A673 (cell line): ENCODE results near the gene CCL1. TPM values are rescaled to one million over a fixed set of nuclear protein-coding genes. Genes with fewer than 3 reads are reported as not detected.

ENCODE experiments used
- BruUV-seq: library from RNA; stranded (reverse); fragments of 400-500 nt; replicated peaks from 2 replicates; lab custom pipeline; 2021; lab: Mats Ljungman, UMichigan
- CTCF ChIA-PET: fragments of 300-600 bp; sonication (Branson Sonifier 250); formaldehyde crosslinking; loops from one replicate; lab custom pipeline; 2022; ENCODE audit warnings: antibody characterized with exemption; lab: Charles Lee
- POLR2A ChIA-PET: fragments of 300-600 bp; sonication (Branson Sonifier 250); formaldehyde crosslinking; loops from one replicate; lab custom pipeline; 2022; ENCODE audit warnings: antibody characterized with exemption; ENCODE audit not compliant: low non-redundant PET; lab: Charles Lee
- DNase-seq: peaks from one replicate; pipeline ENCODE4 v3.0.0-alpha.2; 2015; ENCODE audit warnings: low spot score
- H3K27ac ChIP-seq: fragments of 200-600 bp; sonication (generic); 2 replicates; pipeline ENCODE4 v1.5.1; 2016; ENCODE audit warnings: mixed run types, low read depth, mild to moderate bottlenecking, mixed read lengths, antibody characterized with exemption, low read length; ENCODE audit not compliant: poor library complexity, severe bottlenecking
- H3K27me3 ChIP-seq: fragments of 200-600 bp; sonication (generic); replicated peaks from 2 replicates; pipeline ENCODE4 v1.6.1; 2017; ENCODE audit warnings: mixed run types, low read depth, mild to moderate bottlenecking, mixed read lengths, antibody characterized with exemption, low read length; ENCODE audit not compliant: insufficient read depth, poor library complexity
- H3K36me3 ChIP-seq: fragments of 200-600 bp; sonication (generic); 2 replicates; pipeline ENCODE4 v1.6.1; 2016; ENCODE audit warnings: mixed run types, mild to moderate bottlenecking, mixed read lengths, antibody characterized with exemption, low read length; ENCODE audit not compliant: insufficient read depth, poor library complexity, severe bottlenecking
- H3K4me1 ChIP-seq: fragments of 200-600 bp; sonication (generic); 2 replicates; pipeline ENCODE4 v1.6.1; 2017; ENCODE audit warnings: mixed run types, mild to moderate bottlenecking, mixed read lengths, antibody characterized with exemption, low read length; ENCODE audit not compliant: insufficient read depth, poor library complexity, severe bottlenecking
- H3K4me3 ChIP-seq: fragments of 200-600 bp; sonication (generic); 2 replicates; pipeline ENCODE4 v1.5.1; 2016; ENCODE audit warnings: low read depth, mixed run types, mild to moderate bottlenecking, mixed read lengths, low read length; ENCODE audit not compliant: poor library complexity, severe bottlenecking
- H3K9me3 ChIP-seq: fragments of 200-600 bp; sonication (generic); 2 replicates; pipeline ENCODE4 v1.6.1; 2016; ENCODE audit warnings: mixed run types, low read depth, mild to moderate bottlenecking, mixed read lengths, antibody characterized with exemption, low read length; ENCODE audit not compliant: poor library complexity, severe bottlenecking
- CTCF ChIP-seq: fragments of 300-800, 200-600 bp; sonication (generic); conservative IDR thresholded peaks from 2 replicates; pipeline ENCODE4 v1.5.1; 2017; ENCODE audit warnings: low read depth, mild to moderate bottlenecking, antibody characterized with exemption, low read length, moderate library complexity, mixed read lengths
- EZH2 ChIP-seq: fragments of 200-600 bp; sonication (generic); IDR thresholded peaks from 2 replicates; pipeline ENCODE4 v1.6.1; 2017; ENCODE audit warnings: borderline replicate concordance, low read depth, mild to moderate bottlenecking, mixed read lengths, antibody characterized with exemption, low read length; ENCODE audit not compliant: poor library complexity, severe bottlenecking
- intact Hi-C: fragments of 100-400 bp; cut with micrococcal nuclease; formaldehyde crosslinking; loops from one replicate; pipeline ENCODE4 v1.10.0; 2022; ENCODE audit not compliant: unreplicated experiment
- total RNA-seq: library from RNA; stranded (reverse); gene quantifications from 2 replicates; pipeline ENCODE4 v1.2.3, GENCODE V29; 2021

Gene CCL1
- total RNA-seq, 1 experiment from 2014 or later: not detected

GRCh38 chr17:34383216-34383615 lies 20.2 kb upstream of the CCL1 start:
- POLR2A ChIA-PET: no interaction called here
- no peak for DNase-seq
- CTCF ChIA-PET: no interaction called here
- H3K27ac ChIP-seq: no peak overlapping the region
- TF ChIP-seq CTCF: no peak
- TF ChIP-seq EZH2: no peak
- H3K27me3 ChIP-seq: peaks cover 4% of the 10 kb centered on the region
- no peaks in the 10 kb centered on the region for H3K9me3 ChIP-seq
- no TSS peak for BruUV-seq
- no peaks in the 10 kb centered on the region for H3K4me1 ChIP-seq
- H3K36me3 ChIP-seq: no peaks in the 10 kb centered on the region
- H3K4me3 ChIP-seq: no peak overlapping the region
- intact Hi-C loops: no loop called here

GRCh38 chr17:34382621-34383124 lies 19.6 kb upstream of the CCL1 start:
- Histone ChIP-seq H3K36me3 (no peaks in the 10 kb centered on the region), H3K9me3 (no peaks in the 10 kb centered on the region), H3K27ac (no peak overlapping the region), H3K4me3 (no peak overlapping the region), H3K4me1 (no peaks in the 10 kb centered on the region), H3K27me3 (peaks cover 4% of the 10 kb centered on the region)
- TF ChIP-seq EZH2 (no peak), CTCF (no peak)
- BruUV-seq: no TSS peak
- ChIA-PET CTCF (no interaction called here), POLR2A (no interaction called here)
- no peak for DNase-seq
- intact Hi-C loops: no loop called here

- Histone ChIP-seq H3K27me3 (peaks cover 4% of the 10 kb centered on the region), H3K4me3 (no peak overlapping the region), H3K4me1 (no peaks in the 10 kb centered on the region), H3K27ac (no peak overlapping the region), H3K36me3 (no peaks in the 10 kb centered on the region), H3K9me3 (no peaks in the 10 kb centered on the region)
- no peak for DNase-seq
- intact Hi-C loops: no loop called here
- TF ChIP-seq EZH2 (no peak), CTCF (no peak)
- ChIA-PET POLR2A (no interaction called here), CTCF (no interaction called here)
- no TSS peak for BruUV-seq
These were observed 16.8 kb upstream of the CCL1 start for GRCh38 chr17:34379868-34380267.
